Gastrocnemius medialis (tissue), 4 donors: ENCODE data around the gene HHEX.

Experiments
- CTCF ChIP-seq, 5 experiments: fragments of 450-650 bp in 3 of 5; fragments of 200-600 bp in 2 of 5; sonication (generic) in 2 of 5; IDR thresholded peaks in 4 of 5; conservative IDR thresholded peaks in 1 of 5; 1 replicate in 4 of 5; 2 replicates in 1 of 5; pipeline ENCODE4 v1.5.1; 2016 to 2019; ENCODE audit warnings: antibody characterized with exemption in 5 of 5, mild to moderate bottlenecking in 3 of 5, moderate library complexity in 3 of 5
- POLR2A ChIP-seq, 2 donors: fragments of 450-650 bp; IDR thresholded peaks; one replicate each; pipeline ENCODE4 v1.6.1; 2017; ENCODE audit warnings: antibody characterized with exemption in 2 of 2, mild to moderate bottlenecking in 2 of 2, moderate library complexity in 2 of 2

- TF ChIP-seq CTCF (IDR thresholded peaks at IDR 0.05 in 4 of 5, conservative IDR thresholded peaks at IDR 0.05 in 1 of 5) = no peak
- no peak for TF ChIP-seq POLR2A (IDR thresholded peaks at IDR 0.05)
These were observed 12.7 kb downstream of the HHEX start for GRCh38 chr10:92702301-92702916.
